Esophagus muscularis mucosa (tissue), 4 donors: ENCODE measurements around the gene OR1E1. TPM values are rescaled to one million over a fixed set of nuclear protein-coding genes. Genes with fewer than 3 reads are reported as not detected.
"Not testable (repeated sequence)": the region's sequence is repeated elsewhere in the genome, so short reads cannot be mapped to it uniquely, and the experiment has no call there.

Experiments
- DNase-seq: peaks from one replicate; pipeline ENCODE4 v3.0.0-alpha.2; 2017; ENCODE audit errors: extremely low spot score
- H3K27ac ChIP-seq, 4 donors: fragments of 200-600 bp; sonication (generic); replicated peaks in 1 of 4; 1 replicate in 3 of 4; 2 replicates in 1 of 4; pipeline ENCODE4 v1.5.1; 2016 to 2019; ENCODE audit warnings: mild to moderate bottlenecking in 1 of 4
- H3K27me3 ChIP-seq, 4 donors: fragments of 200-600 bp; sonication (generic); one replicate each; pipeline versions ENCODE4 v1.5.1 to v1.6.0; 2016 to 2019
- H3K36me3 ChIP-seq, 4 donors: fragments of 200-600 bp; sonication (generic); one replicate each; pipeline ENCODE4 v1.5.1; 2016 to 2019
- H3K4me1 ChIP-seq, 4 donors: fragments of 200-600 bp; sonication (generic); one replicate each; pipeline ENCODE4 v1.5.1; 2016 to 2019
- H3K4me3 ChIP-seq, 4 donors: fragments of 200-600 bp; sonication (generic); 1 replicate in 2 of 4; 2 replicates in 2 of 4; pipeline ENCODE4 v1.5.1; 2016 to 2019; ENCODE audit warnings: mild to moderate bottlenecking in 4 of 4, moderate library complexity in 1 of 4
- H3K9me3 ChIP-seq, 4 donors: fragments of 200-600 bp; sonication (generic); 1 replicate in 3 of 4; 2 replicates in 1 of 4; pipeline ENCODE4 v1.5.1; 2016 to 2019
- EP300 ChIP-seq: sonication (generic); formaldehyde crosslinking; IDR thresholded peaks from one replicate; pipeline ENCODE4 v1.6.1; 2017; ENCODE audit warnings: antibody characterized with exemption
- POLR2A ChIP-seq: fragments of 450-650 bp; IDR thresholded peaks from one replicate; pipeline ENCODE4 v1.6.1; 2017; ENCODE audit warnings: antibody characterized with exemption, moderate library complexity, mild to moderate bottlenecking, low read depth
- POLR2AphosphoS5 ChIP-seq, 2 donors: sonication (generic); formaldehyde crosslinking; IDR thresholded peaks; one replicate each; pipeline ENCODE4 v1.6.1; 2017; ENCODE audit warnings: antibody characterized with exemption in 2 of 2
- WGBS: methylation state at CpG from one replicate; pipeline ENCODE4 v1.1.5; 2018; 5-methylcytosine and 5-hydroxymethylcytosine counted together
- intact Hi-C: fragments of 100-400 bp; cut with DNase I; formaldehyde crosslinking; loops from one replicate; pipeline ENCODE4 v1.15.1; 2023
- small RNA-seq, 3 donors: library from RNA; depleted of rRNA; stranded (forward); fragments of <200 nt; gene quantifications; one replicate each; pipeline ENCODE3, GENCODE V24; 2016
- total RNA-seq, 4 donors: library from RNA; depleted of rRNA; stranded (reverse); fragments of >200 nt; gene quantifications; one replicate each; pipeline versions ENCODE4 v1.1.0 to v1.2.1, GENCODE V29; 2016

The OR1E1 gene
- total RNA-seq, 4 donors from 2014 or later, result not detected

GRCh38 chr17:3378321-3378720 lies 19.9 kb downstream of the OR1E1 start:
- Histone ChIP-seq H3K27ac (no peak overlapping the region), H3K36me3 (no peaks in the 10 kb centered on the region), H3K27me3 (peaks cover 0 to 9% (median 0%) of the 10 kb centered on the region in 4 donors), H3K9me3 (peaks cover 0 to 12% (median 0%) of the 10 kb centered on the region in 4 donors), H3K4me3 (no peak overlapping the region), H3K4me1 (no peaks in the 10 kb centered on the region)
- DNase-seq, result no peak
- intact Hi-C loops, result no loop called here
- TF ChIP-seq POLR2A, result no peak
- no peak for TF ChIP-seq POLR2AphosphoS5 (IDR thresholded peaks at IDR 0.05)
- TF ChIP-seq EP300, result no peak
- WGBS, result 51% methylated on average over 6 of the region's 8 CpGs

GRCh38 chr17:3371167-3371566 lies 27.0 kb downstream of the OR1E1 start:
- H3K4me1 ChIP-seq, H3K36me3 ChIP-seq, intact Hi-C loops, H3K4me3 ChIP-seq, H3K27me3 ChIP-seq, DNase-seq, H3K27ac ChIP-seq: not testable (repeated sequence)
- no CpG with 5 or more reads among the region's 31 CpGs for WGBS
- peaks cover 0 to 12% (median 0%) of the 10 kb centered on the region in 4 donors for H3K9me3 ChIP-seq

Small RNA genes within 50 kb of the gene (small RNA-seq; reads per million reads assigned to genes)
- 0 reads per million in 3 donors for gene OR1AC1P

Other genes starting within 250 kb of the OR1E1 start
- not detected for gene OR1A2, start 200.9 kb downstream of the OR1E1 start, total RNA-seq
- not detected for gene OR1A1, start 190.7 kb downstream of the OR1E1 start, total RNA-seq
- gene OR3A1, start 100.0 kb downstream of the OR1E1 start, total RNA-seq, result not detected
- gene OR3A2, start 12.1 kb downstream of the OR1E1 start, total RNA-seq, result under 1 TPM in 1 of 4 donors, not detected in 3; 0.65 TPM
- gene OR3A3, start 13.0 kb upstream of the OR1E1 start, total RNA-seq, result not detected
- not detected for gene OR1E2, start 35.4 kb upstream of the OR1E1 start, total RNA-seq
- gene SPATA22, start 73.4 kb upstream of the OR1E1 start, total RNA-seq, result under 1 TPM in 2 of 4 donors, not detected in 2; 0.39 to 0.50 TPM
- gene ASPA, start 77.6 kb upstream of the OR1E1 start, total RNA-seq, result 1 to 10 TPM; 1.7 to 2.9 (median 2.5) TPM
- under 1 TPM; 0.26 to 0.83 (median 0.45) TPM for gene TRPV3, start 159.4 kb upstream of the OR1E1 start, total RNA-seq
- gene TRPV1, start 211.0 kb upstream of the OR1E1 start, total RNA-seq, result 1 to 10 TPM; 2.0 to 5.0 (median 3.1) TPM
- 10 to 100 TPM in 1 of 4 donors, 1 to 10 TPM in 3; 5.0 to 10.7 (median 5.6) TPM for gene SHPK, start 237.8 kb upstream of the OR1E1 start, total RNA-seq
- 10 to 100 TPM; 10.4 to 20.3 (median 15.5) TPM for gene CTNS, start 238.3 kb upstream of the OR1E1 start, total RNA-seq